Endothelial cell of hepatic sinusoid (primary cell): ENCODE measurements around the gene ETFBKMT.

Experiments
- in situ Hi-C: cut with HindIII; loops from 2 replicates; pipeline ENCODE4 v1.10.0; 2017; ENCODE audit warnings: low sequenced_read_pairs

ETFBKMT gene, protein sequence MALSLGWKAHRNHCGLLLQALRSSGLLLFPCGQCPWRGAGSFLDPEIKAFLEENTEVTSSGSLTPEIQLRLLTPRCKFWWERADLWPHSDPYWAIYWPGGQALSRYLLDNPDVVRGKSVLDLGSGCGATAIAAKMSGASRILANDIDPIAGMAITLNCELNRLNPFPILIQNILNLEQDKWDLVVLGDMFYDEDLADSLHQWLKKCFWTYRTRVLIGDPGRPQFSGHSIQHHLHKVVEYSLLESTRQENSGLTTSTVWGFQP

DNA sequence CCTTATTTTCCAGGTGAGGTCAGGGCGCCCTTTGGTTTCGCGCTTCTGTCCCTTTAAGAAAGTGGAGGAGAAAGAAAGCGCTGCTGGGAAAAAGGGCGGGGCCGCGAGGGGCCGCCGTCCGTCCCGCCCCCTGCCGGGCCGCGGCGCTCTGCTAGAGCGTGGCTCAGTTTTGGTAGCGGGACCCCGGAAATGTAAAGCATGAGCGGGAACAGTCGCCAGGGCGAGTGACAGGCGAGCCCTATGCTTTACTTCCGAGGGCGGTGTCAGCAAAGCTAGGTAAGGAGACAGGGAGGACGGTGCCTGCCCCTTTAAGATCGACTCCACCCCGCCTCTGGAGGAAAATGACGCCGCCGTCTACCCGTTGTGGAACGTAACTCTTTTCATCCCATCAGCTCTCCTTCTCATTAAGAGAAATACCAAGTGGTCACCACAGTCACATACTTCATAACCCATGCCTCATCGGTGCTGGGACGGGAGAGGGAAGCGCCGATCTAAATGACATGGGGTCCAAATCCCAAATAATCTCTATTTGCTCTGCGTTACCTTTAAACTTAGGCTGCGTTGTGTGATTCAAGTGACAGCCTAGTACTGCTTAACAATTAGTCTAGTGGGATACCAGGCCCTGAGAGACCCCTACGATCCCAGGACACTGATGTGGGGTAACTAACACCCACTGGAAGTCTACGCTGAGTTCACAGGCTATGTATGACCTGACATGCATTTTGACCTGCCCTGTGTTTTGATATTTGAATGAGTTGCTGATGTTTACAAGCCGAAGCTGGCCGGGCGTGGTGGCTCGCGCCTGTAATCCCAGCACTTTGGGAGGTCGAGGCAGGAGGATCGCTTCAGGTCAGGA is at the start of gene ETFBKMT:
ETFBKMT (plus strand) TSS at position 602 of the 856 bp plus-strand sequence. CDS start 2,266 bp downstream, outside the sequence.
- in situ Hi-C loops: no loop called here

DNA sequence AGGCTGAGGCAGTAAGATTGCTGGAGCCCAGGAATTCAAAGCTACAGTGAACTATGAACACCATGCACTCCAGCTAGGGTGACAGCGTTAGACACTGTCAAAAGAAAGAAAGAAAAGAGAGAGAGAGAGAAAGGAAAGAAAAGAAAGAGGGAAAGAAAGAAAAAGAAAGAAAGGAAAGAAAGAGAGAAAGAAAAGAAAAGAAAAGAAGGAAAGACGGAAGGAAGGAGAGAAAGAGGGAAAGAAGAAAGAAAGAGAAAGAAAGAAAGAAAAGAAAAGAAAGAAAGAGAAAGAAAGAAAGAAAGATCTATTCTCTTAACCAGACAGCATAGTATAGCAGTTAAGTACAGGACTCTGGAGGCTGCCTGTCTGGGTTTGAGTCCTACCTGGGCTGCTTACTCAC is 46.7 kb upstream of the ETFBKMT start:
- in situ Hi-C loops: no loop called here

- in situ Hi-C loops: no loop called here
These were observed 41.1 kb upstream of the ETFBKMT start for GRCh38 chr12:31618228-31619025.

DNA sequence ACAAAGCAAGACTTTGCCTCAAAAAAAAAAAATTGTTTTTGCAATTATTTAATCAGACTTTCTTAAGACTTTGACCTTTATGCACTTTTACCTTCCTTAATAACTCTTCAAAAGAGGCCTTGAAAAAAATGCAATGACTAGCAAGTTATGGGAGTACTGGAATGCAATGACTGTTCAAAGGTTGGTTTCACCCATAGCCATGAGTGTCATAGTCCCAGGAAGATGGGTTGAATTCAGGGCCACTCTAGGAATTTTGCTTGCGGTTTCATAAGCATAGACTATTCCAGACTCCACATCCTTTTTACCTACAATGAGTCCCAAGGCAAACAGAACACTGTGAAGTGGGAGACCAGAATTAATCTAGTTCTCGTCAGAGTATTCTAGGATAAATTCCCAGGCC is 39.2 kb upstream of the ETFBKMT start:
- in situ Hi-C loops: no loop called here

- in situ Hi-C loops: no loop called here
These were observed 37.5 kb upstream of the ETFBKMT start for GRCh38 chr12:31622038-31622437.

DNA sequence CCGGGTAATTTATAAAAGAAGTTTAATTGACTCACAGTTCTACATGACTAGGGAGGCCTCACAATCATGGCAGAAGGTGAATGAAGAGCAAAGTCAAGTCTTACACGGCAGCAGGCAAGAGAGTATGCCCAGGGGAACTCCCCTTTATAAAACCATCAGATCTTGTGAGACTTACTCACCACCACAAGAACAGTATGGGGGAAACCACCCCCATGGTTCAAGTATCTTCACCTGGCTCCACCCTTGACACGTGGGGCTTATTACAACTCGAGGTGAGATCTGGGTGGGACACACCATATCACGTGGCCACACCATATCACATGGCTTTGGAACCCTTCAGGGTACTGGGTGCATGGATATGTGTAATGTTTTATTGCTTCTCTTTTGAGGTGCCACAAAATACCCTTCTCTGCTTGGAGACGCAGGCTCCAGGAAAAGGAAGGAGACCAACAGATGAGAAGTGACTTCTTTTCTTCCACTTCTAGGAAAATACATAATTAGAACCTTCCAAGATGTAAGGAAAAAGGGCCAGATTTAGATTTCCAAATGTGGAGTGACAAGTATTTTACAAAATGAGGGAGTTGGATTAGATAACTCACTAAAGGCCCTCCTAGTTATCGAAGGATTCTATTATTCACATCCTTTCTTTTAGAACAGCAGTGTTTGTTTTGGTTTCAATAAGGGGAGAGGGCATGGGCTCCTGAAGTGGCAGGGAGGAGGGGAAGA is 33.1 kb upstream of the ETFBKMT start:
- in situ Hi-C loops: loop anchor here (25.0 kb wide), 1 partner anchor 239 kb away; no protein-coding TSS in a partner anchor

DNA sequence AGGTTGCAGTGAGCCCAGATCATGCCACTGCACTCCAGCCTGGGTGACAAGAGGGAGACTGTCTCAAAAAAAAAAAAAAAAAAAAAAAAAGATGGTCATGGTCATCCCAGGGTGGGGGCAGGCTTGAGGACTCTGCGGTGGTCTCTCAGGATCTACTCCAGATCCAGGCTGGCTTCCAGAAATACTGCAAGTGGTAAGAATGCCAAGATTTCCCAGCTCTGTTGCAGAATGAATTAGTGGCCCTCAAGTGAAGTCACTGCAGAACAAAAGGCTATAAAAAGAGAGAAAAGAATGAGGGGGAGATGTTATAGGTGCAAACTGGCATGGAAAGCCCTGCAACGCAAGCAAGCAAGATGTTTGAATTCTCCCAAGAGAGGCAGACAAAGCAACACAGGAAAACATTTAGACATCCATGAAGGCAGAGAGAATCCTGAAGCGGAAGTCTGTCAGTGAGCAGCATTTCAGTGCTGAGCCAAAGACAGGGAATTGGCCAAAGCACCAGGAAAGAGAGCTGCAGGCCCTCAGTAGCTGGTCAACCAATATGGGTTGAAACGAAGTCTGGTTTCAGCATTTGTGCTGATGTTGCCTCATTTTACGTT is 31.9 kb upstream of the ETFBKMT start:
- in situ Hi-C loops: loop anchor here (25.0 kb wide), 1 partner anchor 240 kb away; no protein-coding TSS in a partner anchor

DNA sequence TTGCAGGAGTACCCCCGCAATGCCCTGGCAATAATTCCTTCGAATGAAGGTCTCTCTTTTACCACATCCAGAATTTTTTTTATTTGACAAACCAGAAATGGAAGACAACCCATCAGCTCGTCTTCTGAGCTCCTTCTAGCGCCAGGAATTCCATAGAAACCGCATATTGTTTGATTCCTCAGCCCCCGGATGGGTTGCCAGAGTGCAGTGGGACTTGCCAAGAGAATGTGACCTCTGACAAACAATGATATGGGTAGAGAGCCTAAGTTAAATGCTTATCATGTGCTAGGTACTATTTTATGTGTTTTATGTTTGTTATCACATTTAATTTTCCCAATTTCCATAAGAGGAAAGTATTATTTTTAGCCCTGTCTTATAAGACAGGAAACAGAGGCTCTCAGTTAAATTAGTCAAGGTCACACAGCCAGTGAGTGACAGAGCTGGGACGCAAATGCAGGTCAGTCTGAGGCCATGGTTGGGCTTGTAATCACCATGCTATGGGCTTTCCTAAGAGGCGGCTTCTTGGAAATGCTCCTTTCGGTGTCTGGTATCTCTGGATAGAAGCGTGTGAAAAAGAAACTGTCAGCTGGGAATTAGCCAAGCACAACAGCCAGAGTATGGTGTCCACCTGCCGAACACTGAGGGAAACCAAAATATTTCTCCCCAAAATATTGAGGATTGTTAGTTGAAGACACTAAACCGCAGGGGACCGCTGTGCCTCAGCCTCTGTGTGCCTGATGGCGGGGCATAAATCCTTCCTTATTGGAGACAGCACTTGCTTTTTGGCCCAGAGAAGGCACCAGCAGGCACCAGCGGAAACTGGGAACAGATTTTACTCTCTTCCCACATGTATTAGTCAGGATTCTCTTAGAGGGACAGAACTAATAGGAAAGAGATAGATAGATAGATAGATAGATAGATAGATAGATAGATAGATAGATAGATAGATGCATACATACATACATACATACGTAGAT is 29.4 kb upstream of the ETFBKMT start:
- in situ Hi-C loops: loop anchor here (25.0 kb wide), 1 partner anchor 243 kb away; no protein-coding TSS in a partner anchor

DNA sequence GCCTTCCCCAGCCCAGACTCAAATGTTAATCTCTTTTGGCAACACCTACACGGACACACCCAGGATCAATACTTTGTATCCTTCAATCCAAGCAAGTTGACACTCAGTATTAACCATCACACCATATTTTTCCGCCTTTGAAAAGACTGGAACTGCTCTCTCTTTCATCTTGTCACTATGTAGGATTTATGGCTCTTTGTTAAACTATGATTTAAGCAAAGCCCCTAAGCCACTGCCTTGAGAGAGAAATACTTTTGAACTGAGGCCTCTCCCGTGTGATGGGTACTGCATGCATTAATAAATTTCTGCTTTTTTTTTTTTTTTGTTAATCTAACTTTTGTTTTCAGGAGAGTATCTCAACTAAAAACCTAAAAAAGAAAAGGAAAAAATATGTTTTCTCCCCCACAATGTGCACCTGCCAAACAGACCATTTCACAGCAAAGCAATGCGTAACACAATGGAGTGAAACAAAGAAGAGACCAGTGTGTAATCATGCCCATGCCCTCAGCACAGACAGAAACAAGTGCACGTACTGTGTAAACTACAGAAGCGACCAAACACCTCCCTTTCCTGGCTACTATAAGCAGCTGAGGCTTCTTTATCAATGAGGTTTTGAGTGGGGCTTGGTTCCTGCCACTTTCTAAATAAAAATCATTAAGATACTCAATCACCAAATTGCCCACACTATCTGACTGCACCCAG is 28.3 kb upstream of the ETFBKMT start:
- in situ Hi-C loops: loop anchor here (25.0 kb wide), 1 partner anchor 244 kb away; no protein-coding TSS in a partner anchor

GRCh38 chr12:31631809-31632208 is 27.7 kb upstream of the ETFBKMT start:
- in situ Hi-C loops: loop anchor here (25.0 kb wide), 1 partner anchor 245 kb away; no protein-coding TSS in a partner anchor

- in situ Hi-C loops: loop anchor here (25.0 kb wide), 1 partner anchor 246 kb away; no protein-coding TSS in a partner anchor
These were observed 26.0 kb upstream of the ETFBKMT start for GRCh38 chr12:31633464-31633863.

GRCh38 chr12:31634620-31635019 is 24.9 kb upstream of the ETFBKMT start:
- in situ Hi-C loops: loop anchor here (25.0 kb wide), 1 partner anchor 247 kb away; no protein-coding TSS in a partner anchor

DNA sequence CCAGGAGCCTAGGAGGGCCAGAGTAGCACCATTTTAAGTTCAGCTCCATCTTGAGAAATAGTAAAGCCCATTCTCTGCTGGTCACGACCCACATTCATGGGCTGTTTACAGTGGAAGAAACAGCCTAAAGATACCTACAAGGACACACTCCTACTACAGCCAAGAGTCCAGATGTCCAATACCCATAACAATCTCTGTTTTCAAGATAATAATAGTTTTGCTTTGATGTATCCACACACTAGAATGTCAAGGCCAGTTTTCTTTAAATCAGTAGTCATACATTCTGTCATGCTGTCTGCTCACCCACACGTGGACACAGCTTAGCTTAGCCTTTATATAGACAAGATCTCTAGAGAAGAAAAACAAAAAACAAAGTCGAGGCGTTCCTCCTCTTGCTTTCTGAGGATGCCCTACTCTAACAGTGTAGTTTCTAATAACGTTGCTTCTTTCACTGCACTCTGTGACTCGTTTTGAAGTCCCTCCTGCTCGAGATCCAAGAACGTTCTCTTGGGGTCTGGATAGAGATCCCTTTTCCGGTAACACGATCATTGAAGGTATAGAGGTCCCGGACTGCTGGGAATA is 17.9 kb upstream of the ETFBKMT start:
- in situ Hi-C loops: loop anchor here (25.0 kb wide), 1 partner anchor 254 kb away; no protein-coding TSS in a partner anchor

GRCh38 chr12:31644536-31644935 is 15.0 kb upstream of the ETFBKMT start:
- in situ Hi-C loops: loop anchor here (25.0 kb wide), 1 partner anchor 257 kb away; no protein-coding TSS in a partner anchor

DNA sequence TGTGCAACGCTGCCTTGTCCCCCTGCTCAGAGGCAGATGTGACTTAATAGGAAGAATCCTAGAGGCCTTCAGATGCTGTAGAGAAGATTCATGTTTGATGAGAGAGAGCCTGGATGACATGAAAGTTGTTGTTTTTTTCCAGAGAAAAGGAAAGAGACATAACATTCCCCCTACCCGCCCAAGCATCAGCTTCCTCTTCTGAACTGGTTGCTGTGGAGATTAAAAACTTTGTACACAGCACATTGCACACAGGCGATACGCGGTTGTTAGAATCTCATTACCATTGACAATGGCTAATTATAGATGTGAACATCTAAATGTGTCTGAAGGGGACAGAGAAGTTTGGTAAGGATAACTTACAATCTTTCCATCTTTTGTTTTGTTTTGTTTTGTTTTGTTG is 13.6 kb upstream of the ETFBKMT start:
- in situ Hi-C loops: loop anchor here (25.0 kb wide), 1 partner anchor 259 kb away; no protein-coding TSS in a partner anchor

- in situ Hi-C loops: loop anchor here (25.0 kb wide), 1 partner anchor 260 kb away; no protein-coding TSS in a partner anchor
These were observed 12.4 kb upstream of the ETFBKMT start for GRCh38 chr12:31647086-31647491.

DNA sequence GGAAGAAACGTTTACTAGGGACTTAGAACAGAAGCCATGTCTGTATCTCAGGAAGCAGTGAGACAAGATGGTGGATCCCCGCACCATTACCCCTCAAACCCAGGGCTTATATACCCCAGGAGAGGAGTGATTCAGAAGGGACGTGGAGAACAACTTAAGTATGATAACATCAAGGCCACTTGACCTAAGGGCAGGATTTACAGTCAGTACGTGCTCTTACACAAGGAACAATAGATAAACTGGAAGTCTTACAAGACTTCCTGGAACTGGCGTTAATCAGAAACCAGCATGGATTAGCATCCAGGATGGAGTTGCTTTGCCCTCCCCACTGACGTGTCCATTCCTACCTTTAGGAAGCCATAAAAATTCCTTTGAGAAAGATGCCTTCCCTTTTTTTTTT is 8.6 kb upstream of the ETFBKMT start:
- in situ Hi-C loops: no loop called here
